Mesendoderm (in vitro differentiated cells): ENCODE measurements around the gene INPP4A.

ENCODE experiments used
- DNase-seq: peaks from one replicate; pipeline ENCODE4 v3.0.0; 2013
- H2AK5ac ChIP-seq: 2 replicates; pipeline ENCODE4 v1.6.1; 2013; ENCODE audit warnings: low read length, inconsistent platforms
- H2BK120ac ChIP-seq: 2 replicates; pipeline ENCODE4 v1.6.1; 2013; ENCODE audit warnings: low read depth, mild to moderate bottlenecking, low read length, moderate library complexity, mixed read lengths
- H2BK15ac ChIP-seq: replicated peaks from 2 replicates; pipeline ENCODE4 v1.6.1; 2013; ENCODE audit warnings: low read depth, mild to moderate bottlenecking, moderate library complexity
- H2BK5ac ChIP-seq: 2 replicates; pipeline ENCODE4 v1.6.1; 2013; ENCODE audit warnings: low read length, inconsistent platforms
- H3K18ac ChIP-seq: 2 replicates; pipeline ENCODE4 v1.6.1; 2013; ENCODE audit warnings: mild to moderate bottlenecking, low read length, mixed read lengths
- H3K23ac ChIP-seq: one replicate; pipeline ENCODE4 v1.6.1; 2013; ENCODE audit warnings: low read length
- H3K27ac ChIP-seq: 2 replicates; pipeline ENCODE4 v1.5.1; 2013; ENCODE audit warnings: low read depth, mild to moderate bottlenecking, inconsistent platforms, low read length, moderate library complexity
- H3K27me3 ChIP-seq: 2 replicates; pipeline ENCODE4 v1.6.1; 2013; ENCODE audit warnings: low read length, control low read depth, mild to moderate bottlenecking, inconsistent platforms; ENCODE audit not compliant: insufficient read depth, poor library complexity
- H3K36me3 ChIP-seq: 2 replicates; pipeline ENCODE4 v1.6.1; 2013; ENCODE audit warnings: low read length, inconsistent platforms; ENCODE audit not compliant: control insufficient read depth, insufficient read depth
- H3K4ac ChIP-seq: one replicate; pipeline ENCODE4 v1.6.1; 2013; ENCODE audit warnings: low read depth, mild to moderate bottlenecking, low read length, moderate library complexity
- H3K4me1 ChIP-seq: 2 replicates; pipeline ENCODE4 v1.6.1; 2013; ENCODE audit warnings: low read depth, low read length, inconsistent platforms; ENCODE audit not compliant: control insufficient read depth
- H3K4me2 ChIP-seq: 2 replicates; pipeline ENCODE4 v1.6.1; 2013; ENCODE audit warnings: low read length
- H3K4me3 ChIP-seq: 2 replicates; pipeline ENCODE4 v1.5.1; 2013; ENCODE audit warnings: mild to moderate bottlenecking, low read length
- H3K56ac ChIP-seq: one replicate; pipeline ENCODE4 v1.6.1; 2013; ENCODE audit warnings: low read length
- H3K79me1 ChIP-seq: 2 replicates; pipeline ENCODE4 v1.6.1; 2013; ENCODE audit warnings: low read length, inconsistent platforms
- H3K79me2 ChIP-seq: 2 replicates; pipeline ENCODE4 v1.6.1; 2013; ENCODE audit warnings: mild to moderate bottlenecking, low read length; ENCODE audit not compliant: control insufficient read depth, insufficient read depth
- H3K9ac ChIP-seq: 2 replicates; pipeline ENCODE4 v1.6.1; 2013; ENCODE audit warnings: low read length, inconsistent platforms
- H4K5ac ChIP-seq: one replicate; pipeline ENCODE4 v1.6.1; 2013; ENCODE audit warnings: low read length
- H4K8ac ChIP-seq: one replicate; pipeline ENCODE4 v1.6.1; 2013; ENCODE audit warnings: low read depth, mild to moderate bottlenecking, control low read depth, low read length, moderate library complexity
- WGBS: extraction: QIAGEN DNeasy Blood & Tissue Kit; methylation state at CpG from one replicate; pipeline ENCODE4 v1.1.7; 2013; ENCODE audit warnings: low lambda C conversion rate, missing lambda C conversion rate; ENCODE audit not compliant: insufficient coverage; ENCODE audit errors: extremely low coverage; 5-methylcytosine and 5-hydroxymethylcytosine counted together

INPP4A gene

GRCh38 chr2:98534761-98535160, 90.1 kb downstream of the INPP4A start:
- H2BK15ac ChIP-seq: no peak overlapping the region
- no peak for DNase-seq
- no peak overlapping the region for H2BK5ac ChIP-seq
- WGBS: no CpG with 5 or more reads among the region's 3 CpGs
- no peak overlapping the region for H3K27ac ChIP-seq
- no peak overlapping the region for H3K4ac ChIP-seq
- H3K23ac ChIP-seq: no peak overlapping the region
- H3K4me3 ChIP-seq: no peak overlapping the region
- H2AK5ac ChIP-seq: no peak overlapping the region
- no peak overlapping the region for H4K5ac ChIP-seq
- H3K79me1 ChIP-seq: no peaks in the 10 kb centered on the region
- H3K4me2 ChIP-seq: no peak overlapping the region
- H3K27me3 ChIP-seq: no peaks in the 10 kb centered on the region
- no peak overlapping the region for H3K56ac ChIP-seq
- peaks cover 22% of the 10 kb centered on the region for H3K36me3 ChIP-seq
- H3K4me1 ChIP-seq: no peaks in the 10 kb centered on the region
- H4K8ac ChIP-seq: no peak overlapping the region
- H3K79me2 ChIP-seq: no peaks in the 10 kb centered on the region
- H3K18ac ChIP-seq: no peak overlapping the region
- H2BK120ac ChIP-seq: no peak overlapping the region
- no peak overlapping the region for H3K9ac ChIP-seq

GRCh38 chr2:98535971-98536677, 91.5 kb downstream of the INPP4A start:
- Histone ChIP-seq H3K23ac (no peak overlapping the region), H3K9ac (no peak overlapping the region), H3K79me2 (no peaks in the 10 kb centered on the region), H3K4me1 (no peaks in the 10 kb centered on the region), H2BK5ac (no peak overlapping the region), H3K18ac (no peak overlapping the region), H4K8ac (no peak overlapping the region), H2BK15ac (no peak overlapping the region), H3K36me3 (peaks cover 25% of the 10 kb centered on the region), H3K4me2 (no peak overlapping the region), H4K5ac (no peak overlapping the region), H2BK120ac (no peak overlapping the region), H3K27ac (no peak overlapping the region), H3K4ac (no peak overlapping the region), H3K4me3 (no peak overlapping the region), H3K79me1 (no peaks in the 10 kb centered on the region), H2AK5ac (no peak overlapping the region), H3K27me3 (no peaks in the 10 kb centered on the region), H3K56ac (no peak overlapping the region)
- no CpG with 5 or more reads among the region's 6 CpGs for WGBS
- DNase-seq: no peak

GRCh38 chr2:98537390-98538126, 92.9 kb downstream of the INPP4A start:
- Histone ChIP-seq H2BK5ac (no peak overlapping the region), H3K56ac (no peak overlapping the region), H3K4me2 (no peak overlapping the region), H3K18ac (no peak overlapping the region), H2BK120ac (no peak overlapping the region), H3K36me3 (peaks cover 27% of the 10 kb centered on the region), H4K5ac (no peak overlapping the region), H3K4me3 (no peak overlapping the region), H2AK5ac (no peak overlapping the region), H3K4ac (no peak overlapping the region), H3K79me1 (no peaks in the 10 kb centered on the region), H3K23ac (no peak overlapping the region), H2BK15ac (no peak overlapping the region), H4K8ac (no peak overlapping the region), H3K27ac (no peak overlapping the region), H3K27me3 (no peaks in the 10 kb centered on the region), H3K79me2 (no peaks in the 10 kb centered on the region), H3K4me1 (no peaks in the 10 kb centered on the region), H3K9ac (no peak overlapping the region)
- no CpG with 5 or more reads among the region's 14 CpGs for WGBS
- DNase-seq: no peak

- Histone ChIP-seq H4K8ac (no peak overlapping the region), H2BK120ac (no peak overlapping the region), H2BK5ac (no peak overlapping the region), H3K23ac (no peak overlapping the region), H2AK5ac (no peak overlapping the region), H4K5ac (no peak overlapping the region), H3K27ac (no peak overlapping the region), H3K4me3 (no peak overlapping the region), H3K79me1 (no peaks in the 10 kb centered on the region), H3K27me3 (no peaks in the 10 kb centered on the region), H3K4ac (no peak overlapping the region), H3K4me2 (no peak overlapping the region), H3K18ac (no peak overlapping the region), H3K56ac (no peak overlapping the region), H3K36me3 (peaks cover 27% of the 10 kb centered on the region), H3K4me1 (no peaks in the 10 kb centered on the region), H2BK15ac (no peak overlapping the region), H3K9ac (no peak overlapping the region), H3K79me2 (no peaks in the 10 kb centered on the region)
- DNase-seq: no peak
- WGBS: no CpG with 5 or more reads among the region's 11 CpGs
Observed at GRCh38 chr2:98538280-98539041, 93.8 kb downstream of the INPP4A start.

GRCh38 chr2:98539056-98539735, 94.5 kb downstream of the INPP4A start:
- H3K4me3 ChIP-seq: no peak overlapping the region
- no peak overlapping the region for H4K8ac ChIP-seq
- no peak overlapping the region for H3K56ac ChIP-seq
- H3K27me3 ChIP-seq: no peaks in the 10 kb centered on the region
- H3K23ac ChIP-seq: no peak overlapping the region
- H3K4me2 ChIP-seq: no peak overlapping the region
- no peak for DNase-seq
- no peak overlapping the region for H3K4ac ChIP-seq
- no peak overlapping the region for H4K5ac ChIP-seq
- no peaks in the 10 kb centered on the region for H3K79me2 ChIP-seq
- H3K18ac ChIP-seq: no peak overlapping the region
- no peak overlapping the region for H2AK5ac ChIP-seq
- H2BK5ac ChIP-seq: no peak overlapping the region
- peaks cover 28% of the 10 kb centered on the region for H3K36me3 ChIP-seq
- H3K79me1 ChIP-seq: no peaks in the 10 kb centered on the region
- H2BK15ac ChIP-seq: no peak overlapping the region
- H2BK120ac ChIP-seq: no peak overlapping the region
- WGBS: no CpG with 5 or more reads among the region's 13 CpGs
- no peaks in the 10 kb centered on the region for H3K4me1 ChIP-seq
- no peak overlapping the region for H3K27ac ChIP-seq
- H3K9ac ChIP-seq: no peak overlapping the region
